ENCODE measurements around the gene HGS. TPM values are rescaled to one million over a fixed set of nuclear protein-coding genes. Genes with fewer than 3 reads are reported as not detected.
A peak's percentile ranks its signal among the peaks of the same experiment; 100 is the strongest.

Gene HGS
- total and polyA plus RNA-seq, 2 donors, result 39.0 to 157 TPM

GRCh38 chr17:81713004-81713555 is 29.3 kb downstream of the HGS start:
- peak overlapping the region; percentile 28 to 73 for H3K4me3 ChIP-seq (ENCODE audit: low read length in 2 of 2)
- H3K27me3 ChIP-seq (ENCODE audit: control insufficient read depth in 2 of 2, insufficient read depth in 1 of 2, low read length in 1 of 2), result peaks cover 5 to 21% of the 10 kb centered on the region in 2 donors
- peaks cover 18 to 34% of the 10 kb centered on the region in 2 donors for H3K4me1 ChIP-seq (ENCODE audit: control insufficient read depth in 2 of 2, insufficient read depth in 2 of 2, low read length in 2 of 2)
- no peaks in the 10 kb centered on the region for H3K9me3 ChIP-seq (ENCODE audit: control insufficient read depth in 2 of 2, insufficient read depth in 1 of 2, low read length in 1 of 2)
- H3K36me3 ChIP-seq (ENCODE audit: control insufficient read depth in 2 of 2, insufficient read depth in 2 of 2, low read length in 1 of 2), result peaks cover 12 to 18% of the 10 kb centered on the region in 2 donors
- DNase-seq (ENCODE audit: low read depth in 6 of 9, low spot score in 9 of 9), result no peak
- H3K27ac ChIP-seq (ENCODE audit: low read depth in 1 of 2, low read length in 1 of 2), result no peak overlapping the region
- 79% methylated on average over 18 of the region's 18 CpGs for WGBS

- 95% methylated on average over 36 of the region's 36 CpGs for WGBS
- Histone ChIP-seq H3K36me3 (ENCODE audit: control insufficient read depth in 2 of 2, insufficient read depth in 2 of 2, low read length in 1 of 2) (peaks cover 9 to 18% of the 10 kb centered on the region in 2 donors), H3K9me3 (ENCODE audit: control insufficient read depth in 2 of 2, insufficient read depth in 1 of 2, low read length in 1 of 2) (no peaks in the 10 kb centered on the region), H3K4me3 (ENCODE audit: low read length in 2 of 2) (no peak overlapping the region), H3K27ac (ENCODE audit: low read depth in 1 of 2, low read length in 1 of 2) (no peak overlapping the region), H3K4me1 (ENCODE audit: control insufficient read depth in 2 of 2, insufficient read depth in 2 of 2, low read length in 2 of 2) (peaks cover 18 to 34% of the 10 kb centered on the region in 2 donors), H3K27me3 (ENCODE audit: control insufficient read depth in 2 of 2, insufficient read depth in 1 of 2, low read length in 1 of 2) (peaks cover 5 to 21% of the 10 kb centered on the region in 2 donors)
- DNase-seq (ENCODE audit: low read depth in 6 of 9, low spot score in 9 of 9), result no peak
Observed at GRCh38 chr17:81713556-81714411, 30.0 kb downstream of the HGS start.

GRCh38 chr17:81714412-81715106 is 30.7 kb downstream of the HGS start:
- no peak overlapping the region for H3K27ac ChIP-seq (ENCODE audit: low read depth in 1 of 2, low read length in 1 of 2)
- H3K4me1 ChIP-seq (ENCODE audit: control insufficient read depth in 2 of 2, insufficient read depth in 2 of 2, low read length in 2 of 2), result peaks cover 18 to 34% of the 10 kb centered on the region in 2 donors
- peaks cover 5 to 21% of the 10 kb centered on the region in 2 donors for H3K27me3 ChIP-seq (ENCODE audit: control insufficient read depth in 2 of 2, insufficient read depth in 1 of 2, low read length in 1 of 2)
- WGBS, result 97% methylated on average over 39 of the region's 39 CpGs
- no peak for DNase-seq (ENCODE audit: low read depth in 6 of 9, low spot score in 9 of 9)
- H3K4me3 ChIP-seq (ENCODE audit: low read length in 2 of 2), result no peak overlapping the region
- H3K9me3 ChIP-seq (ENCODE audit: control insufficient read depth in 2 of 2, insufficient read depth in 1 of 2, low read length in 1 of 2), result no peaks in the 10 kb centered on the region
- peaks cover 9 to 18% of the 10 kb centered on the region in 2 donors for H3K36me3 ChIP-seq (ENCODE audit: control insufficient read depth in 2 of 2, insufficient read depth in 2 of 2, low read length in 1 of 2)

- Histone ChIP-seq H3K9me3 (ENCODE audit: control insufficient read depth in 2 of 2, insufficient read depth in 1 of 2, low read length in 1 of 2) (no peaks in the 10 kb centered on the region), H3K27ac (ENCODE audit: low read depth in 1 of 2, low read length in 1 of 2) (no peak overlapping the region), H3K4me1 (ENCODE audit: control insufficient read depth in 2 of 2, insufficient read depth in 2 of 2, low read length in 2 of 2) (peaks cover 18 to 30% of the 10 kb centered on the region in 2 donors), H3K36me3 (ENCODE audit: control insufficient read depth in 2 of 2, insufficient read depth in 2 of 2, low read length in 1 of 2) (peaks cover 9 to 18% of the 10 kb centered on the region in 2 donors), H3K27me3 (ENCODE audit: control insufficient read depth in 2 of 2, insufficient read depth in 1 of 2, low read length in 1 of 2) (peaks cover 4 to 15% of the 10 kb centered on the region in 2 donors), H3K4me3 (ENCODE audit: low read length in 2 of 2) (no peak overlapping the region)
- no peak for DNase-seq (ENCODE audit: low read depth in 6 of 9, low spot score in 9 of 9)
- 98% methylated on average over 32 of the region's 32 CpGs for WGBS
Observed at GRCh38 chr17:81715107-81715871, 31.5 kb downstream of the HGS start.

GRCh38 chr17:81715872-81716673 is 32.3 kb downstream of the HGS start:
- Histone ChIP-seq H3K27ac (ENCODE audit: low read depth in 1 of 2, low read length in 1 of 2) (no peak overlapping the region), H3K4me1 (ENCODE audit: control insufficient read depth in 2 of 2, insufficient read depth in 2 of 2, low read length in 2 of 2) (peaks cover 16 to 22% of the 10 kb centered on the region in 2 donors), H3K4me3 (ENCODE audit: low read length in 2 of 2) (no peak overlapping the region), H3K27me3 (ENCODE audit: control insufficient read depth in 2 of 2, insufficient read depth in 1 of 2, low read length in 1 of 2) (peaks cover 0 to 7% of the 10 kb centered on the region in 2 donors), H3K9me3 (ENCODE audit: control insufficient read depth in 2 of 2, insufficient read depth in 1 of 2, low read length in 1 of 2) (no peaks in the 10 kb centered on the region), H3K36me3 (ENCODE audit: control insufficient read depth in 2 of 2, insufficient read depth in 2 of 2, low read length in 1 of 2) (peaks cover 9 to 18% of the 10 kb centered on the region in 2 donors)
- 97% methylated on average over 43 of the region's 43 CpGs for WGBS
- DNase-seq (ENCODE audit: low read depth in 6 of 9, low spot score in 9 of 9), result no peak

- H3K27ac ChIP-seq (ENCODE audit: low read depth in 1 of 2, low read length in 1 of 2), result no peak overlapping the region
- no peak overlapping the region for H3K4me3 ChIP-seq (ENCODE audit: low read length in 2 of 2)
- H3K27me3 ChIP-seq (ENCODE audit: control insufficient read depth in 2 of 2, insufficient read depth in 1 of 2, low read length in 1 of 2), result peaks cover 0 to 1% of the 10 kb centered on the region in 2 donors
- no peak for DNase-seq (ENCODE audit: low read depth in 6 of 9, low spot score in 9 of 9)
- no peaks in the 10 kb centered on the region for H3K9me3 ChIP-seq (ENCODE audit: control insufficient read depth in 2 of 2, insufficient read depth in 1 of 2, low read length in 1 of 2)
- WGBS, result 98% methylated on average over 12 of the region's 12 CpGs
- H3K36me3 ChIP-seq (ENCODE audit: control insufficient read depth in 2 of 2, insufficient read depth in 2 of 2, low read length in 1 of 2), result peaks cover 9 to 18% of the 10 kb centered on the region in 2 donors
- H3K4me1 ChIP-seq (ENCODE audit: control insufficient read depth in 2 of 2, insufficient read depth in 2 of 2, low read length in 2 of 2), result peaks cover 12 to 16% of the 10 kb centered on the region in 2 donors
Observed at GRCh38 chr17:81716674-81716996, 32.8 kb downstream of the HGS start.

- Histone ChIP-seq H3K36me3 (ENCODE audit: control insufficient read depth in 2 of 2, insufficient read depth in 2 of 2, low read length in 1 of 2) (peaks cover 9 to 18% of the 10 kb centered on the region in 2 donors), H3K4me3 (ENCODE audit: low read length in 2 of 2) (no peak overlapping the region), H3K27ac (ENCODE audit: low read depth in 1 of 2, low read length in 1 of 2) (no peak overlapping the region), H3K27me3 (ENCODE audit: control insufficient read depth in 2 of 2, insufficient read depth in 1 of 2, low read length in 1 of 2) (peaks cover 0 to 3% of the 10 kb centered on the region in 2 donors), H3K9me3 (ENCODE audit: control insufficient read depth in 2 of 2, insufficient read depth in 1 of 2, low read length in 1 of 2) (no peaks in the 10 kb centered on the region), H3K4me1 (ENCODE audit: control insufficient read depth in 2 of 2, insufficient read depth in 2 of 2, low read length in 2 of 2) (peaks cover 12 to 15% of the 10 kb centered on the region in 2 donors)
- WGBS, result 98% methylated on average over 25 of the region's 25 CpGs
- no peak for DNase-seq (ENCODE audit: low read depth in 6 of 9, low spot score in 9 of 9)
Observed at GRCh38 chr17:81717049-81717765, 33.4 kb downstream of the HGS start.

GRCh38 chr17:81717766-81718089 is 33.9 kb downstream of the HGS start:
- DNase-seq (ENCODE audit: low read depth in 6 of 9, low spot score in 9 of 9), result no peak
- H3K27me3 ChIP-seq (ENCODE audit: control insufficient read depth in 2 of 2, insufficient read depth in 1 of 2, low read length in 1 of 2), result peaks cover 0 to 8% of the 10 kb centered on the region in 2 donors
- H3K9me3 ChIP-seq (ENCODE audit: control insufficient read depth in 2 of 2, insufficient read depth in 1 of 2, low read length in 1 of 2), result no peaks in the 10 kb centered on the region
- no peak overlapping the region for H3K27ac ChIP-seq (ENCODE audit: low read depth in 1 of 2, low read length in 1 of 2)
- H3K36me3 ChIP-seq (ENCODE audit: control insufficient read depth in 2 of 2, insufficient read depth in 2 of 2, low read length in 1 of 2), result peaks cover 9 to 18% of the 10 kb centered on the region in 2 donors
- 98% methylated on average over 9 of the region's 9 CpGs for WGBS
- H3K4me3 ChIP-seq (ENCODE audit: low read length in 2 of 2), result no peak overlapping the region
- peaks cover 8 to 12% of the 10 kb centered on the region in 2 donors for H3K4me1 ChIP-seq (ENCODE audit: control insufficient read depth in 2 of 2, insufficient read depth in 2 of 2, low read length in 2 of 2)
